Measurements from ENCODE around the gene B4GALT7.

B4GALT7 gene

DNA sequence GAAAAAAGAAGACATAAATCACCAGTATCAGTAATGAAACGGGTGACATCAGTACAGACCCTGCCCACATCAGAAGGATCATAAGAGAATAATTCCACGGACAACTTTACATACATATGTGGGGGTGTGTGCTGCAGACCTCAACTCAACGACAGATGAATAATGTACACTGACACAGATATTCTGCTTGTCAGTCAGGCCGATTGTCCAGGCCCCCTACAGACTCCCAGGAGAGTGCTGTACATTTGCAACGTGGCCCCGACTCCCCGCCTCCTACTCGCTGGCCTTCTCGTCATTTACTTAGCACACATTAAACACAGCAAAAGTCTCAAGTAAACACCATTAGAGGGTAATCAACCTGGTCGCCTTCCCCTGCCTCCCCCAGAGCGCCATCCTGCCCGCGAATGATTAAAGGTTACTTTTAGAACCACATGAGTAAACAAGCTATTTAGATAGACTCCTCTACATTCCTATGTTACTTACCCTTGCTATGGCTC is 11.5 kb upstream of the B4GALT7 start:
- H3K4me3 ChIP-seq = no peak overlapping the region
- H3K4me1 ChIP-seq = peaks cover 0 to 14% (median 12%) of the 10 kb centered on the region in 4 donors
- H3K27ac ChIP-seq = no peak overlapping the region
- no peaks in the 10 kb centered on the region for H3K9me3 ChIP-seq
- DNase-seq = no peak
- intact Hi-C loops (cut with DNase I; ENCODE audit: low total_unique reads) = no loop called here
- H3K36me3 ChIP-seq = peaks cover 0 to 2% (median 0%) of the 10 kb centered on the region in 3 donors
- peaks cover 0 to 46% of the 10 kb centered on the region in 2 donors for H3K27me3 ChIP-seq
- TF ChIP-seq CTCF (IDR thresholded peaks at IDR 0.05) = no peak

- Histone ChIP-seq H3K4me3 (no peak overlapping the region), H3K27me3 (peaks cover 0 to 42% of the 10 kb centered on the region in 2 donors), H3K27ac (no peak overlapping the region), H3K4me1 (peaks cover 0 to 18% (median 16%) of the 10 kb centered on the region in 4 donors), H3K36me3 (peaks cover 18 to 21% (median 19%) of the 10 kb centered on the region in 3 donors), H3K9me3 (no peaks in the 10 kb centered on the region)
- intact Hi-C loops (cut with DNase I; ENCODE audit: low total_unique reads) = loop anchor here (10.0 kb wide), 1 partner anchor 564 kb away; the partner anchor contains the start of gene NHP2
- TF ChIP-seq CTCF (IDR thresholded peaks at IDR 0.05) = no peak
- no peak for DNase-seq
Measured at GRCh38 chr5:177590406-177590805, 9.5 kb upstream of the B4GALT7 start.

- intact Hi-C loops (cut with DNase I; ENCODE audit: low total_unique reads) = loop anchor here (10.0 kb wide), 1 partner anchor 563 kb away; the partner anchor contains the start of gene NHP2
- Histone ChIP-seq H3K27me3 (peaks cover 0 to 32% of the 10 kb centered on the region in 2 donors), H3K4me3 (peak overlapping the region; percentile 91 to 99), H3K9me3 (no peaks in the 10 kb centered on the region), H3K27ac (peak overlapping the region; percentile 81 to 84), H3K36me3 (peaks cover 30 to 34% (median 32%) of the 10 kb centered on the region in 3 donors), H3K4me1 (peaks cover 0 to 18% (median 16%) of the 10 kb centered on the region in 4 donors)
- no peak for DNase-seq
- no peak for TF ChIP-seq CTCF (IDR thresholded peaks at IDR 0.05)
Measured at GRCh38 chr5:177591690-177592009, 8.3 kb upstream of the B4GALT7 start.

DNA sequence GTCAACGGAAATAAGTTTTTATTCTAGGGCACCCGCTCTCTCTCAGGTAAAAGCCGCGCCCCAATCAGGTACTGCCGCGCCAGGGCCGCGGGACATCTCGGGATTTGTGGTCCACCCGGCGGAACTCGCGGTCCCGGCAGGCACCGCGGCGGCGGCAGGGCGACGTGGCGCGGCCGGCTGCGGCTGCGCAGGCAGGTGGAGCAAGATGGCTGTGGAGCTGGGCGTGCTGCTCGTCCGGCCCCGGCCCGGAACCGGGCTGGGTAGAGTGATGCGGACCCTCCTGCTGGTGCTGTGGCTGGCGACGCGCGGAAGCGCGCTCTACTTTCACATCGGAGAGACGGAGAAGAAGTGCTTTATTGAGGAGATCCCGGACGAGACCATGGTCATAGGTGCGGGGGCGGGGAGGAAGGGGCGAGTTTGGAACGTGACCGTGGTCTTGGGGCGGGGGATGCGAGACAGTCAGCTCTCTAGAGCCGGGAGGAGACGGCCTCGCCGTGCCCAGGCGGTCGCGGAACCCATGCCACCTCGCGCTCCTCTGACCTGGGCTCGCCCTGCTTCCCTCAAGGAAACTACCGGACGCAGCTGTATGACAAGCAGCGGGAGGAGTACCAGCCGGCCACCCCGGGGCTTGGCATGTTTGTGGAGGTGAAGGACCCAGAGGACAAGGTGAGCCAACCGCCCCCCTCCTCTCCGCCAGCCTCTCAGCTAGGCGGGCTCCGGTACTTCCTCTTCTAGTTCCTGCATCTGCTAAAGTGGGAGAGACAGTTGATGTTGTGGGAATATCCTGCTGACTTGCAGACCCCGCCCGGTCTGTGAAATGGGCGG is 7.7 kb upstream of the B4GALT7 start, which contains the start of gene TMED9:
TMED9 (plus strand) TSS at position 194 of the 825 bp plus-strand sequence; CDS start at position 206, 12 bp downstream.
- peaks cover 0 to 27% of the 10 kb centered on the region in 2 donors for H3K27me3 ChIP-seq
- TF ChIP-seq CTCF (IDR thresholded peaks at IDR 0.05) = peak; percentile 23 to 25
- H3K9me3 ChIP-seq = no peaks in the 10 kb centered on the region
- peak within 1 kb of the TSS; percentile 91 to 99 for H3K4me3 ChIP-seq
- H3K36me3 ChIP-seq = peaks cover 30 to 37% (median 33%) of the 10 kb centered on the region in 3 donors
- H3K4me1 ChIP-seq = peaks cover 0 to 18% (median 16%) of the 10 kb centered on the region in 4 donors
- intact Hi-C loops (cut with DNase I; ENCODE audit: low total_unique reads) = loop anchor here (10.0 kb wide), 1 partner anchor 563 kb away; the partner anchor contains the start of gene NHP2
- DNase-seq = peak; percentile 75 to 89
- peak within 1 kb of the TSS; percentile 81 to 84 for H3K27ac ChIP-seq

- Histone ChIP-seq H3K4me3 (peak overlapping the region; percentile 91 to 99), H3K9me3 (no peaks in the 10 kb centered on the region), H3K27ac (peak overlapping the region; percentile 81 to 84), H3K4me1 (peaks cover 0 to 18% (median 16%) of the 10 kb centered on the region in 4 donors), H3K36me3 (peaks cover 30 to 37% (median 33%) of the 10 kb centered on the region in 3 donors), H3K27me3 (peaks cover 0 to 23% of the 10 kb centered on the region in 2 donors)
- DNase-seq = peak in 1 of 2 donors; percentile 13
- intact Hi-C loops (cut with DNase I; ENCODE audit: low total_unique reads) = loop anchor here (10.0 kb wide), 1 partner anchor 562 kb away; the partner anchor contains the start of gene NHP2
- no peak for TF ChIP-seq CTCF (IDR thresholded peaks at IDR 0.05)
Measured at GRCh38 chr5:177592905-177593304, 7.0 kb upstream of the B4GALT7 start.

All from tibial artery (tissue), 4 donors.